IMR-90 (cell line): ENCODE results near the gene KAZN. TPM values are rescaled to one million over a fixed set of nuclear protein-coding genes. Genes with fewer than 3 reads are reported as not detected.

ENCODE experiments used
- ATAC-seq: fragments of 200-7000 bp; cut with Tn5 transposase; 2 replicates; pipeline ENCODE4 v1.9.1; 2020; ENCODE audit warnings: low read depth, mild to moderate bottlenecking, moderate library complexity
- BruUV-seq: library from RNA; stranded (reverse); fragments of 400-500 nt; replicated peaks from 2 replicates; lab custom pipeline; 2021; lab: Mats Ljungman, UMichigan
- CTCF ChIA-PET: fragments of 300-600 bp; formaldehyde crosslinking; extraction: SDS; loops from one replicate; lab custom pipeline; 2021; ENCODE audit warnings: antibody characterized with exemption; lab: Yijun Ruan, JAX
- POLR2A ChIA-PET: fragments of 300-600 bp; sonication (Branson Sonifier 250); formaldehyde crosslinking; loops from one replicate; lab custom pipeline; 2022; ENCODE audit warnings: antibody characterized with exemption; ENCODE audit not compliant: unreplicated experiment; lab: Charles Lee
- DNase-seq: peaks from one replicate; pipeline ENCODE4 v3.0.0; 2013
- H2AFZ ChIP-seq: replicated peaks from 2 replicates; pipeline ENCODE3; 2013; ENCODE audit warnings: low read length, mild to moderate bottlenecking; ENCODE audit not compliant: poor library complexity
- H2AK5ac ChIP-seq: 2 replicates; pipeline ENCODE4 v1.6.1; 2013; ENCODE audit warnings: low read depth, low read length, inconsistent platforms
- H2AK9ac ChIP-seq: replicated peaks from 2 replicates; pipeline ENCODE3; 2013; ENCODE audit warnings: mild to moderate bottlenecking, low read depth, low read length, moderate library complexity; ENCODE audit not compliant: poor library complexity
- H2BK120ac ChIP-seq: 2 replicates; pipeline ENCODE4 v1.6.1; 2013; ENCODE audit warnings: low read depth, low read length, inconsistent platforms
- H2BK15ac ChIP-seq: 3 replicates; pipeline ENCODE4 v1.6.1; 2013; ENCODE audit warnings: low read depth, low read length, inconsistent platforms
- H2BK20ac ChIP-seq: 2 replicates; pipeline ENCODE4 v1.6.1; 2013; ENCODE audit warnings: low read depth, mild to moderate bottlenecking, inconsistent platforms, low read length, moderate library complexity
- H2BK5ac ChIP-seq: 2 replicates; pipeline ENCODE4 v1.6.1; 2013; ENCODE audit warnings: mild to moderate bottlenecking, low read depth, low read length, inconsistent platforms; ENCODE audit not compliant: poor library complexity, severe bottlenecking
- H3K14ac ChIP-seq: replicated peaks from 2 replicates; pipeline ENCODE4 v1.6.1; 2013; ENCODE audit warnings: low read depth, low read length, inconsistent platforms
- H3K18ac ChIP-seq: 2 replicates; pipeline ENCODE4 v1.6.1; 2013; ENCODE audit warnings: low read depth, low read length, control low read depth
- H3K23ac ChIP-seq: 2 replicates; pipeline ENCODE4 v1.6.1; 2013; ENCODE audit warnings: low read depth, low read length, inconsistent platforms
- H3K27ac ChIP-seq: 2 replicates; pipeline ENCODE4 v1.5.1; 2013; ENCODE audit warnings: mild to moderate bottlenecking, control low read depth, low read length; ENCODE audit not compliant: insufficient read depth
- H3K27me3 ChIP-seq: 2 replicates; pipeline ENCODE4 v1.6.1; 2013; ENCODE audit warnings: low read length; ENCODE audit not compliant: control insufficient read depth, insufficient read depth
- H3K36me3 ChIP-seq: 2 replicates; pipeline ENCODE4 v1.6.1; 2013; ENCODE audit warnings: low read length, mixed read lengths; ENCODE audit not compliant: control insufficient read depth, insufficient read depth
- H3K4ac ChIP-seq: 2 replicates; pipeline ENCODE4 v1.6.1; 2013; ENCODE audit warnings: low read depth, low read length, inconsistent platforms
- H3K4me1 ChIP-seq: 2 replicates; pipeline ENCODE4 v1.6.1; 2013; ENCODE audit warnings: low read length, mixed read lengths; ENCODE audit not compliant: control insufficient read depth, insufficient read depth
- H3K4me2 ChIP-seq: 2 replicates; pipeline ENCODE4 v1.6.1; 2013; ENCODE audit warnings: low read depth, mild to moderate bottlenecking, control low read depth, low read length, moderate library complexity
- H3K4me3 ChIP-seq: 2 replicates; pipeline ENCODE4 v1.5.1; 2013; ENCODE audit warnings: low read depth, mild to moderate bottlenecking, control low read depth, low read length, moderate library complexity; ENCODE audit not compliant: insufficient read depth
- H3K56ac ChIP-seq: 2 replicates; pipeline ENCODE4 v1.6.1; 2013; ENCODE audit warnings: low read length, inconsistent platforms; ENCODE audit not compliant: insufficient read depth; ENCODE audit errors: extremely low read depth
- H3K79me1 ChIP-seq, 2 experiments: 2 replicates each; pipeline ENCODE4 v1.6.1; 2013; ENCODE audit warnings: low read length in 2 of 2, inconsistent platforms in 1 of 2, low read depth in 1 of 2
- H3K9ac ChIP-seq: 2 replicates; pipeline ENCODE4 v1.6.1; 2013; ENCODE audit warnings: low read depth, low read length, control low read depth
- H3K9me1 ChIP-seq: 2 replicates; pipeline ENCODE4 v1.6.1; 2013; ENCODE audit warnings: low read length, inconsistent platforms; ENCODE audit not compliant: insufficient read depth
- H3K9me3 ChIP-seq: 2 replicates; pipeline ENCODE4 v1.6.1; 2013; ENCODE audit warnings: low read length; ENCODE audit not compliant: control insufficient read depth, insufficient read depth
- H4K20me1 ChIP-seq: 2 replicates; pipeline ENCODE4 v1.6.1; 2013; ENCODE audit warnings: low read length, inconsistent platforms; ENCODE audit not compliant: insufficient read depth
- H4K5ac ChIP-seq: 2 replicates; pipeline ENCODE4 v1.6.1; 2013; ENCODE audit warnings: mild to moderate bottlenecking, low read depth, low read length, control low read depth
- H4K8ac ChIP-seq, 2 experiments: 2 replicates each; pipeline ENCODE4 v1.6.1; 2013; ENCODE audit warnings: low read depth in 2 of 2, low read length in 2 of 2, control low read depth in 1 of 2, inconsistent platforms in 1 of 2
- H4K91ac ChIP-seq: 2 replicates; pipeline ENCODE4 v1.6.1; 2013; ENCODE audit warnings: low read depth, low read length, inconsistent platforms; ENCODE audit not compliant: insufficient read depth
- BHLHE40 ChIP-seq: fragments of 150-350 bp; IDR thresholded peaks from 2 replicates; pipeline ENCODE4 v1.6.1; 2016; ENCODE audit warnings: mild to moderate bottlenecking, low read depth, low read length
- MAFK ChIP-seq: IDR thresholded peaks from 2 replicates; pipeline ENCODE4 v1.6.1; 2012; ENCODE audit warnings: low read depth, low read length, improper control_type of control experiment
- WGBS, 2 experiments: methylation state at CpG; one replicate each; pipeline versions ENCODE4 v1.1.5 to v1.1.7; 2013; ENCODE audit warnings: missing lambda C conversion rate in 2 of 2; ENCODE audit not compliant: insufficient read length in 1 of 2; ENCODE audit errors: extremely low coverage in 2 of 2; 5-methylcytosine and 5-hydroxymethylcytosine counted together
- dilution Hi-C: fragments of 300-500 bp; cut with HindIII; formaldehyde crosslinking; loops from one replicate; pipeline ENCODE4 v1.14.3; 2018; ENCODE audit warnings: low sequenced_read_pairs; ENCODE audit not compliant: unreplicated experiment
- in situ Hi-C: fragments of 300-500 bp; cut with MboI; formaldehyde crosslinking; loops from 3 replicates; pipeline ENCODE4 v1.14.3; 2019; ENCODE audit warnings: low sequenced_read_pairs, inconsistent platforms, mixed read lengths
- intact Hi-C: fragments of 100-400 bp; cut with micrococcal nuclease; formaldehyde crosslinking; loops from 2 replicates; pipeline ENCODE4 v1.10.0; 2022
- polyA plus RNA-seq, 3 experiments: library from polyadenylated mRNA; depleted of rRNA; stranded (reverse); fragments of >200 nt; gene quantifications; 2 replicates each; pipeline ENCODE4 v1.2.3, GENCODE V29; 2012; ENCODE audit warnings: low replicate concordance in 1 of 3
- total RNA-seq: library from RNA; depleted of rRNA; stranded (reverse); fragments of >200 nt; gene quantifications from 2 replicates; pipeline ENCODE4 v1.2.3, GENCODE V29; 2012
- TF ChIP-seq, protein P1 (sequence below): conservative IDR thresholded peaks from 2 replicates; pipeline ENCODE4 v1.5.1; 2012; ENCODE audit warnings: mild to moderate bottlenecking, low read depth, low read length, improper control_type of control experiment

KAZN gene
- total and polyA plus RNA-seq, 2 of the 4 experiments (the other 2 are of a cell fraction), result 5.2 to 10.5 TPM

DNA sequence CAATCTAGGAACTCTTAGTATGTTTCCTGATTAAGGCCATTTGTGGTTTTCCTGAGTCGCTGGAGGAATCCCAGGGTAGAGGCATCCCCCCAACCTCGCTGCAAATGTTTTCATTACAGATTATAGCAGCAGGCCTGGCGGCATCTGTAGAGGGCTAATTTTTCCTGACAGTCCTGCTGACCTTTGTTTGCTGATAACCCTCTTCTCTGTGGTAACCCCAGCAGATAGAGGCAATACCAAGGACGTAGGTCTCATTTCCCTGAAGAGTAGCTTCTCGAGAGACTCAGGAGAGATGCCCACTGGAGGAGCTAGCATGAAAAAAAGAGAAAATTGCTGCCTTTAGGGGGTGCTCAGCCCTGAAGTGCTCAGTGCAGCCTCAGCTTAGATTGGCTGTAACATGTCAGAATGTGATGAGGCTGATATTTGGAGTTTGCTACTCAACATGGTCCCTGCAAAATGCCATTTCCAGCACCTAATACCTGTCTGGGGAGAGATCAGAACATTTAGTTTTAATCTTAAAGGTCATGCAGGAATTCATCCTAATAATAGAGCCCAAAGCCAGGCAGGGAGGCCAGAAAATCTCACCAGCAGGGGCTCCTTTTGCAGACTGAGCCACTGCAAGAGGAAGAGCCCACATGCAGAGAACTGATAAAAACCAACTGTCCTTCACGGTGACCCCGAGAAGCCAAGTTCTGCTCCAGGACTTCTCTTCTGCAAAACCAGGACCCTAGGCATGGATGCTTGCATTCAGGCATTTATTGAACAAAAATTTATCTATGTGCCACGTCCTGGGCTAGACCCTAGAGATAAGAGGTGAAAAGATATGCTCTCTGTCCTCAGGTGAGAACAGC lies 184.5 kb downstream of the KAZN start:
- in situ Hi-C loops, result no loop called here
- ChIA-PET POLR2A (no interaction called here), CTCF (no interaction called here)
- 64% methylated on average over 2 of the region's 8 CpGs; no CpG with 5 or more reads in 1 of the 2 experiments for WGBS, 2 experiments
- no peaks in the 10 kb centered on the region for H3K36me3 ChIP-seq
- H4K5ac ChIP-seq, result no peak overlapping the region
- H3K4me2 ChIP-seq, result no peak overlapping the region
- no peak overlapping the region for H3K9ac ChIP-seq
- H3K14ac ChIP-seq, result no peak overlapping the region
- H3K23ac ChIP-seq, result no peak overlapping the region
- no peak overlapping the region for H2BK5ac ChIP-seq
- H3K56ac ChIP-seq, result no peak overlapping the region
- H3K27me3 ChIP-seq, result peaks cover 2% of the 10 kb centered on the region
- H3K9me3 ChIP-seq, result no peaks in the 10 kb centered on the region
- intact Hi-C loops, result no loop called here
- no peak overlapping the region for H2BK15ac ChIP-seq
- H2AK9ac ChIP-seq, result no peak overlapping the region
- H4K20me1 ChIP-seq, result no peaks in the 10 kb centered on the region
- no peak overlapping the region for H2AFZ ChIP-seq
- dilution Hi-C loops, result no loop called here
- no peaks in the 10 kb centered on the region for H3K79me1 ChIP-seq
- no peaks in the 10 kb centered on the region for H3K4me1 ChIP-seq
- H3K18ac ChIP-seq, result no peak overlapping the region
- H2BK20ac ChIP-seq, result no peak overlapping the region
- no TSS peak for BruUV-seq
- no peak overlapping the region for H3K4ac ChIP-seq
- ATAC-seq, result peak; percentile 67
- no peak overlapping the region for H4K8ac ChIP-seq
- H3K27ac ChIP-seq, result no peak overlapping the region
- no peak overlapping the region for H2BK120ac ChIP-seq
- no peak for TF ChIP-seq BHLHE40
- TF ChIP-seq, protein P1, sequence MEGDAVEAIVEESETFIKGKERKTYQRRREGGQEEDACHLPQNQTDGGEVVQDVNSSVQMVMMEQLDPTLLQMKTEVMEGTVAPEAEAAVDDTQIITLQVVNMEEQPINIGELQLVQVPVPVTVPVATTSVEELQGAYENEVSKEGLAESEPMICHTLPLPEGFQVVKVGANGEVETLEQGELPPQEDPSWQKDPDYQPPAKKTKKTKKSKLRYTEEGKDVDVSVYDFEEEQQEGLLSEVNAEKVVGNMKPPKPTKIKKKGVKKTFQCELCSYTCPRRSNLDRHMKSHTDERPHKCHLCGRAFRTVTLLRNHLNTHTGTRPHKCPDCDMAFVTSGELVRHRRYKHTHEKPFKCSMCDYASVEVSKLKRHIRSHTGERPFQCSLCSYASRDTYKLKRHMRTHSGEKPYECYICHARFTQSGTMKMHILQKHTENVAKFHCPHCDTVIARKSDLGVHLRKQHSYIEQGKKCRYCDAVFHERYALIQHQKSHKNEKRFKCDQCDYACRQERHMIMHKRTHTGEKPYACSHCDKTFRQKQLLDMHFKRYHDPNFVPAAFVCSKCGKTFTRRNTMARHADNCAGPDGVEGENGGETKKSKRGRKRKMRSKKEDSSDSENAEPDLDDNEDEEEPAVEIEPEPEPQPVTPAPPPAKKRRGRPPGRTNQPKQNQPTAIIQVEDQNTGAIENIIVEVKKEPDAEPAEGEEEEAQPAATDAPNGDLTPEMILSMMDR, result 0 out of 2 replicates have a peak, but pooled peaks have one; percentile 10
- TF ChIP-seq MAFK, result no peak
- no peak overlapping the region for H4K91ac ChIP-seq
- H2AK5ac ChIP-seq, result no peak overlapping the region
- DNase-seq, result no peak
- H3K4me3 ChIP-seq, result no peak overlapping the region
- H3K9me1 ChIP-seq, result no peaks in the 10 kb centered on the region
